ENCODE data around the gene AMZ2.
"Not testable (repeated sequence)": the region's sequence is repeated elsewhere in the genome, so short reads cannot be mapped to it uniquely, and the experiment has no call there.

- not testable (repeated sequence) for TF ChIP-seq CTCF (IDR thresholded peaks at IDR 0.05); POLR2AphosphoS5 (IDR thresholded peaks at IDR 0.05; ENCODE audit: low read depth, low read length); REST (IDR thresholded peaks at IDR 0.05; ENCODE audit: insufficient read depth in 1 of 2, low read depth in 2 of 2, low read length in 1 of 2)
Measured at GRCh38 chr17:68208651-68209050, 39.2 kb upstream of the AMZ2 start.
